OCI-LY1 (cell line): ENCODE measurements around the gene PPP1R2C.

Source experiments
- CTCF ChIP-seq: fragments of 200-600 bp; sonication (generic), shearing (Covaris generic); IDR thresholded peaks from 2 replicates; pipeline ENCODE4 v1.5.1; 2017; ENCODE audit warnings: mild to moderate bottlenecking, antibody characterized with exemption, low read length, moderate library complexity, mixed read lengths
- EZH2 ChIP-seq: fragments of 200-600 bp; sonication (generic), shearing (Covaris generic); IDR thresholded peaks from 2 replicates; pipeline ENCODE4 v1.8.0; 2017; ENCODE audit warnings: borderline replicate concordance, mixed run types, mild to moderate bottlenecking, antibody characterized with exemption, low read length, moderate library complexity, mixed read lengths

DNA sequence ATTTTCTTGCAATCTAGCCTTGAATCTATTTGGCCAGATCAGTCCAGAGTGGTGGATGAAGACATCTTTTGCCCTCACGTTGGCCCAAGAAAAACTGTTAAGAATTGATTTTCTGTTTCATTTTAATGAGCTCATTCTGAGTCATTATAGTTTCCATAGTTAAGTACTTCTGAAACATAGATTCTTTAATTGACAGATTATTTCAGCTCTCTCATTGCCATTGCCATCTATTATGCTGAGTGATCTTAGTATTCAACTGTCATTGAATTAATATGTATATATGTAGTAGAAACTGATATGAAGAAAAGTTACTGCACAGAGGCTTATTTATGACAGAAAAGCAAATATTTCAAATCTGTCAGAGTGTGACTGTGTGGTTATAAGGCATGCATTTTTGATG, 45.5 kb upstream of the PPP1R2C start:
- no peak for TF ChIP-seq CTCF
- no peak for TF ChIP-seq EZH2
